OCI-LY7 (cell line): ENCODE results near the gene CTBP1.

Experiments used
- CTCF ChIP-seq: fragments of 200-600 bp; sonication (generic); conservative IDR thresholded peaks from 2 replicates; pipeline ENCODE4 v1.5.1; 2014; ENCODE audit warnings: mild to moderate bottlenecking, antibody characterized with exemption, low read length, moderate library complexity, mixed read lengths
- EZH2phosphoT487 ChIP-seq: fragments of 200-600 bp; sonication (generic); IDR thresholded peaks from 2 replicates; pipeline ENCODE4 v1.6.1; 2018; ENCODE audit warnings: low read depth, borderline replicate concordance, mild to moderate bottlenecking, mixed run types, antibody characterized with exemption, low read length, moderate library complexity, mixed read lengths

GRCh38 chr4:1192091-1192492, 56.8 kb downstream of the CTBP1 start:
- TF ChIP-seq CTCF: no peak
- TF ChIP-seq EZH2phosphoT487: no peak
